HFF-Myc (cell line): Measurements from ENCODE around the gene SIK2.
A peak's percentile ranks its signal among the peaks of the same experiment; 100 is the strongest.

Source experiments
- DNase-seq: peaks from one replicate; pipeline ENCODE4 v3.0.0-alpha.2; 2011; ENCODE audit warnings: low read depth; ENCODE audit errors: extremely low read depth
- H3K4me3 ChIP-seq: replicated peaks from 2 replicates; pipeline ENCODE4 v1.5.1; 2011; ENCODE audit warnings: low read depth, mild to moderate bottlenecking, control low read depth, low read length
- TF ChIP-seq, protein P1 (sequence below): IDR thresholded peaks from 2 replicates; pipeline ENCODE4 v1.5.1; 2012; ENCODE audit warnings: mild to moderate bottlenecking, low read depth, low read length, control low read depth; ENCODE audit errors: missing control alignments

SIK2 gene

DNA sequence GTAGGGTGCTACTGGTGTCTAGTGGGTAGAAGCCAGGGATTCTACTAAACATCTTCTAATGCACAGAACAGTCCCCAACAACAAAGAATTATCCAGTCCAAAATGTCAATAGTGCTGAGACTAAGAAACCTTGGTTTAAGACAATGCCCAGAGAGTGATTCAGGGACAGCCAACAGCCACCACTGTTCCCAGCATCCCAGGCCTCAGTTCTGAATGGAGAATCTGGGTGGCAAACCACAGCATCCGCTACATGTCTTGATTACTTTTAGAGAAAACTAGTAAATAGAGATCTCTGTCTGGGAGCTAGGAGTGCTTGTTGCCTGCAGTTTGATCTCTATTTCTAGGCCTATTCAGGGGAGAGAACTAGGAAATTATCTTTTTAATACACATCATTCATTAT lies 20.9 kb upstream of the SIK2 start:
- no peak for DNase-seq
- no peak overlapping the region for H3K4me3 ChIP-seq
- TF ChIP-seq, protein P1, sequence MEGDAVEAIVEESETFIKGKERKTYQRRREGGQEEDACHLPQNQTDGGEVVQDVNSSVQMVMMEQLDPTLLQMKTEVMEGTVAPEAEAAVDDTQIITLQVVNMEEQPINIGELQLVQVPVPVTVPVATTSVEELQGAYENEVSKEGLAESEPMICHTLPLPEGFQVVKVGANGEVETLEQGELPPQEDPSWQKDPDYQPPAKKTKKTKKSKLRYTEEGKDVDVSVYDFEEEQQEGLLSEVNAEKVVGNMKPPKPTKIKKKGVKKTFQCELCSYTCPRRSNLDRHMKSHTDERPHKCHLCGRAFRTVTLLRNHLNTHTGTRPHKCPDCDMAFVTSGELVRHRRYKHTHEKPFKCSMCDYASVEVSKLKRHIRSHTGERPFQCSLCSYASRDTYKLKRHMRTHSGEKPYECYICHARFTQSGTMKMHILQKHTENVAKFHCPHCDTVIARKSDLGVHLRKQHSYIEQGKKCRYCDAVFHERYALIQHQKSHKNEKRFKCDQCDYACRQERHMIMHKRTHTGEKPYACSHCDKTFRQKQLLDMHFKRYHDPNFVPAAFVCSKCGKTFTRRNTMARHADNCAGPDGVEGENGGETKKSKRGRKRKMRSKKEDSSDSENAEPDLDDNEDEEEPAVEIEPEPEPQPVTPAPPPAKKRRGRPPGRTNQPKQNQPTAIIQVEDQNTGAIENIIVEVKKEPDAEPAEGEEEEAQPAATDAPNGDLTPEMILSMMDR = no peak

DNA sequence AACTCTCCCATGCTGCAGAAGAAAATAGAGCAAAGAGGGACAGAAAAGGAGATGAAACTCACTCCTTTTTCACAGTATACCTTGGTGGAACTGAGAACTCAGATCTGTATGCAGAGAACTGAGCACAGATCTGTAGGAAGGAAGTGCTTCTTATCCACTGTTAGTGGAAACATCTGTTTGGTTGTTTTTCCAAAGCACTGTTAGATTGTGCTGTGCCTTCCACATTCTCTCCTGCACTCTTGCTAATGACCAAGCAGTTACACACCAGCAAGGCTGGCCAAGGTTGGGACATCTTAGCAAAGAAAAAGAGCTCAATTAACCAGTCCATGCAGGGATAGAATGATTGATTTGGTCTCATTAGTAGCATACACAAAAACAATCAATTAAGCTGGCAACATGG lies 20.1 kb upstream of the SIK2 start:
- no peak overlapping the region for H3K4me3 ChIP-seq
- TF ChIP-seq, protein P1 = no peak
- no peak for DNase-seq

DNA sequence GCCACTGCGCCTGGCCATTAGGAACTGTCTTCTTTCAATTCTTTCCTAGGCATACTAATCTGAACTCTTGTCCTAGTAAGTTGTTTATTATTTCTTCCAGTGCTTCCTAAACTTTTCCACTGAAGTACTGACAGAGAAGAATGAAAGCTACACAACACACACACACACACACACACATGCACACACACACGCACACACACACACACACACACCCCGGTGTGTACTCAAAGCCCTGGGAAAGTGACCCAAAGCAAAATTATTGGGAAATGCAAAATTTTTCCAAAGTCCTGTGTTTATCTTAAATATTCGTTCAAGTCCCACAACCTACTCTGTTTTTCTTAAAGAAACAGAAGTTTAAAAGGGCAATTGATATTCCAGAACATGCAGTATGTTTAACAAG lies 19.4 kb upstream of the SIK2 start:
- H3K4me3 ChIP-seq = no peak overlapping the region
- DNase-seq = no peak
- TF ChIP-seq, protein P1 = no peak

DNA sequence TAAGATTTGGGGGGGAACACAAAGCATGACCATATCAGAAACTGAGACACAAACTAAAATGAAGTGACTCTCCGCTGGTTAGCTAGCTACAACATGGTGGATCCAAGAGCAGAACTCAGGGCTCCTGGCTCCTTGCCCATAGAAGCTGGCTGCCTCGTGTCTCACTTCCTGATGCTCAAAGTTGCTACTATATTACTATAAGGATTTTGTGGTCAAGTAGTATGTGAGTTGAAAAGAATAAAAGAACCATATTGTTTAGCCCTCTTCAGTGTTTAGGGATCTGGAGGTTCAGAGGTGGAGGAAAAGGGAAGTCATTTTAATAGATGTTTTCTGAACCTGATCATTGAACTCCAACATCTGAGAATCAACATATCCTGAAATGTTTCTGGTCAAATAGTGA lies 16.9 kb upstream of the SIK2 start:
- no peak for DNase-seq
- TF ChIP-seq, protein P1 = no peak

DNA sequence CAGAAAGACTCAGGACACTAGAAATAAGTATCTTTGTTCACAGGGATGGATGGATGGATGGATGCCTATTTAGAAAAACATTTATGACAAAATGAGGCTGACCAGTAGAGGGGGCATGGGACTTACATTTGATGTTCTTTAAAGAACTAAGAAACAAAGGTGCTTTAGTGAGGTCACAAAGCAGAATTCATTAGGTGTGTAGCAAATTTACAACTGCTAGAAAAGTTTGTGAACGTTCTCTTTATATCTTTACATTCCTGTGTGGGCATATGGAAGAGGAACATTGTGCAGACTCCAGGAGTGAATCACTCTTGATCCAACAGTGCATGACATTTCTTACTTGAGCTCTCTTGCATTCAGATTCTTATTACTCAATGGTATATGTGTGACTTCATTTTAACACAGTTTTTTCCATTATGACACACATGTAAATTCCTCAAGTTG lies 15.8 kb upstream of the SIK2 start:
- no peak for DNase-seq
- TF ChIP-seq, protein P1 = peak; percentile 61
- H3K4me3 ChIP-seq = no peak overlapping the region

More for the DNA sequence above, 16.9 kb upstream of the SIK2 start:
- no peak overlapping the region for H3K4me3 ChIP-seq

DNA sequence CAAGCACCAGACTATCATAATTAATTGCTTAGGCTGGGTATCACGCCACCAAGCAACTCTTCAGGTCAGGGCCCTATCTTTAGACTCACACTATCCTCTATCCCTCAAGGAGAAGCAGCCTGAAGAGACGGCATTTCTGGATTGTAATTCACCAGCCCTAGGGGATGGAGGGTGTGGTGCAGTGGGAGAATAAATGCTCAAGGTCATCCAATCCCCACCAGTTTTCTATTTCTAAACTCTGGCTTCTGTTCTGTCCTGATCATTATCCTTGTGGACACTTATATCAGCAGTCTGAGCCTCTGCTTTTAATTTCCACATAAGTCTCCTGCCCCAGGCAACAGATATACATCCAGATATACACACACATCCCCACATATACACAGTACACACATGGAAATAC lies 13.1 kb upstream of the SIK2 start:
- no peak overlapping the region for H3K4me3 ChIP-seq
- no peak for DNase-seq
- TF ChIP-seq, protein P1 = no peak

DNA sequence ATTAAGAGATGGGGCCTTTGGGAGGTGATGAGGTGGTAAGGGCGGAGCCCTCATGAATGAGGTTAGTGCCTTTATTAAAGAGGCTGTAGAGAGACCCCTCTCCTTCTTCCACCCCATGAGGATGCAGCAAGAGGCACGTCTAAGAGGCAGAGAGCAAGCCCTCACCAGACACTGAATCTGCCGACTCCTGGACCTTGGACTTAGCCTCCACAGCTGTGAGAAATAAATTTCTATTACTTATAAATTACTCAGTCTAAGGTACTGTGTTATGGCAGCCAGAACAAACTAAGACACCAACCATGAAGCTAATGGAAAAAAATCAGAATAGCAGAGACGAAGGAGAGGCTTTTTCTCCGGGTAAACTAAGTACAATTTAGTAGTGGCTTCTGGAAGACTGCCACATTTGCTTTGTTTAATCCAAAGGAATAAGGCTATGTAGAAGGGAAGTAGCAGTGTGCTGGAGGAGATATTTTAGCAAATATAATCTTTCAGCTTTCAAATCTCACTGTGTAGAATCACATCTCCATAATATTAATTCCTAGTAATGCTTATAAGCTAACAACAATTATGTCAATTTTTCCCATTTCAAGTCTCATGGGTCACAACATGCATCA lies 12.3 kb upstream of the SIK2 start:
- TF ChIP-seq, protein P1 = no peak
- H3K4me3 ChIP-seq = no peak overlapping the region
- no peak for DNase-seq
